Neural cell (in vitro differentiated cells): Measurements from ENCODE around the gene BNIP5. TPM values are rescaled to one million over a fixed set of nuclear protein-coding genes. Genes with fewer than 3 reads are reported as not detected.

ENCODE experiments used
- H2AFZ ChIP-seq: fragments of 200-600, 300-800 bp; sonication (generic), shearing (Covaris generic); 2 replicates; pipeline ENCODE4 v1.6.0; 2014; ENCODE audit warnings: low read depth, mild to moderate bottlenecking, antibody characterized with exemption, low read length, moderate library complexity
- H3F3A ChIP-seq: fragments of 200-600 bp; shearing (Covaris generic); 2 replicates; pipeline ENCODE4 v1.6.1; 2016; ENCODE audit warnings: mild to moderate bottlenecking, moderate library complexity, mixed read lengths, antibody characterized with exemption, low read length; ENCODE audit not compliant: insufficient read depth, poor library complexity, severe bottlenecking
- H3K27ac ChIP-seq: fragments of 200-600, 300-800 bp; sonication (generic), shearing (Covaris generic); 2 replicates; pipeline ENCODE4 v1.5.1; 2014; ENCODE audit warnings: mild to moderate bottlenecking, low read length, moderate library complexity
- H3K27me3 ChIP-seq: fragments of 300-800, 200-600 bp; sonication (generic), shearing (Covaris generic); 2 replicates; pipeline ENCODE4 v1.6.0; 2014; ENCODE audit warnings: mild to moderate bottlenecking, low read depth, low read length, moderate library complexity; ENCODE audit not compliant: insufficient read depth
- H3K36me3 ChIP-seq: fragments of 300-800, 200-600 bp; sonication (generic), shearing (Covaris generic); 2 replicates; pipeline ENCODE4 v1.5.1; 2014; ENCODE audit warnings: mild to moderate bottlenecking, antibody characterized with exemption, low read length, moderate library complexity; ENCODE audit not compliant: insufficient read depth
- H3K4me2 ChIP-seq: fragments of 300-800, 200-600 bp; sonication (generic), shearing (Covaris generic); 2 replicates; pipeline ENCODE4 v1.6.0; 2014; ENCODE audit warnings: mild to moderate bottlenecking, low read length
- H3K4me3 ChIP-seq: fragments of 300-800, 200-600 bp; sonication (generic), shearing (Covaris generic); 2 replicates; pipeline ENCODE4 v1.5.1; 2014; ENCODE audit warnings: mild to moderate bottlenecking, low read length, moderate library complexity
- H3K79me2 ChIP-seq: fragments of 200-600 bp; shearing (Covaris generic); replicated peaks from 2 replicates; pipeline ENCODE4 v1.6.0; 2014; ENCODE audit warnings: mild to moderate bottlenecking, low read length, moderate library complexity; ENCODE audit not compliant: insufficient read depth
- H3K9ac ChIP-seq: fragments of 300-800, 200-600 bp; sonication (generic), shearing (Covaris generic); 2 replicates; pipeline ENCODE4 v1.6.1; 2016; ENCODE audit warnings: mild to moderate bottlenecking, low read length, mixed read lengths
- H3K9me2 ChIP-seq: fragments of 200-600 bp; shearing (Covaris generic); 2 replicates; pipeline ENCODE4 v1.6.1; 2016; ENCODE audit warnings: mild to moderate bottlenecking, low read length, mixed read lengths; ENCODE audit not compliant: insufficient read depth
- H3K9me3 ChIP-seq: fragments of 200-600, 300-800 bp; sonication (generic), shearing (Covaris generic); 2 replicates; pipeline ENCODE4 v1.6.1; 2016; ENCODE audit warnings: mild to moderate bottlenecking, mixed run types, low read length, moderate library complexity, mixed read lengths
- H4K20me1 ChIP-seq: fragments of 200-600 bp; shearing (Covaris generic); 2 replicates; pipeline ENCODE4 v1.6.1; 2016; ENCODE audit warnings: mild to moderate bottlenecking, mixed run types; ENCODE audit not compliant: insufficient read depth
- EP300 ChIP-seq: fragments of 450-650 bp; conservative IDR thresholded peaks from 2 replicates; pipeline ENCODE4 v1.6.1; 2014; ENCODE audit warnings: antibody characterized with exemption, mild to moderate bottlenecking, moderate library complexity; ENCODE audit not compliant: poor library complexity, severe bottlenecking
- EZH2 ChIP-seq: fragments of 200-600, 300-800 bp; shearing (Covaris generic), sonication (generic); IDR thresholded peaks from 2 replicates; pipeline ENCODE4 v1.6.1; 2014; ENCODE audit warnings: antibody characterized with exemption, low read length, borderline replicate concordance, mild to moderate bottlenecking; ENCODE audit not compliant: insufficient read depth, poor library complexity, severe bottlenecking
- MXI1 ChIP-seq: fragments of 450-650 bp; conservative IDR thresholded peaks from 2 replicates; pipeline ENCODE4 v1.6.1; 2014; ENCODE audit warnings: antibody characterized with exemption, mild to moderate bottlenecking; ENCODE audit not compliant: poor library complexity, severe bottlenecking
- POLR2AphosphoS5 ChIP-seq: IDR thresholded peaks from 2 replicates; pipeline ENCODE4 v1.6.1; 2012
- RAD21 ChIP-seq: fragments of 450-650 bp; conservative IDR thresholded peaks from 2 replicates; pipeline ENCODE4 v1.6.1; 2014; ENCODE audit warnings: antibody characterized with exemption, mild to moderate bottlenecking, moderate library complexity
- SMC3 ChIP-seq: fragments of 450-650 bp; conservative IDR thresholded peaks from 2 replicates; pipeline ENCODE4 v1.6.1; 2014; ENCODE audit warnings: antibody characterized with exemption, mild to moderate bottlenecking, moderate library complexity; ENCODE audit not compliant: poor library complexity
- TAF1 ChIP-seq: IDR thresholded peaks from 2 replicates; pipeline ENCODE4 v1.6.1; 2012; ENCODE audit warnings: low read depth
- polyA plus RNA-seq: library from polyadenylated mRNA; depleted of rRNA; stranded (reverse); fragments of >200 nt; gene quantifications from 2 replicates; pipeline ENCODE4 v1.2.3, GENCODE V29; 2014
- TF ChIP-seq, protein P1 (sequence below): fragments of 450-650 bp; IDR thresholded peaks from 2 replicates; pipeline ENCODE4 v1.5.1; 2014; ENCODE audit warnings: antibody characterized with exemption, mild to moderate bottlenecking, moderate library complexity; ENCODE audit not compliant: poor library complexity, severe bottlenecking
- TF ChIP-seq, protein P2 (sequence below): IDR thresholded peaks from 2 replicates; pipeline ENCODE4 v1.6.1; 2012; ENCODE audit warnings: borderline replicate concordance

Gene BNIP5
- polyA plus RNA-seq, 1 donor from 2014 or later = not detected

DNA sequence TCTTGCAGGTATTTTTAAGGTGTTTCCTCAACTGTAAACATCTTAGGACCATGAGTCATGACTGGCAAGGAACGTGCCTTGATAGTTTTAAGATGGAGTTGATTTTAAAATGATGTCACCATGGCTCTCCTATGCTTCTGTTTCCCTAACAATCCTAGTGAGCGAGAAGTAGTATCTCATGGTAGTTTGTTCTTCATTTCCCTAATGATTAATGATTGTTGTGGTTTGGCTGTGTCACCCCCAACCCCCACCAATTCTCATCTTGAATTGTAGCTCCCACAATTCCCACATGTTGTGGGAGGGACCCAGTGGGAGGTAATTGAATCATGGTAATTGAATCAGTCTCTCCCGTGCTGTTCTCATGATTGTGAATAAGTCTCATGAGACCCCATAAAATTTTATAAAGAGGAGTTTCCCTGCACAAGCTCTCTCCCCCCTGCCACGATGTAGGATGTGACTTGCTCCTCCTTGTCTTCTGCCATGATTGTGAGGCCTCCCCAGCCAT, 16.8 kb upstream of the BNIP5 start:
- H3K79me2 ChIP-seq = no peaks in the 10 kb centered on the region
- no peak overlapping the region for H3K9ac ChIP-seq
- H3K4me3 ChIP-seq = no peak overlapping the region
- H3K9me2 ChIP-seq = no peaks in the 10 kb centered on the region
- no peak overlapping the region for H2AFZ ChIP-seq
- H4K20me1 ChIP-seq = no peaks in the 10 kb centered on the region
- no peaks in the 10 kb centered on the region for H3K9me3 ChIP-seq
- TF ChIP-seq, protein P1, sequence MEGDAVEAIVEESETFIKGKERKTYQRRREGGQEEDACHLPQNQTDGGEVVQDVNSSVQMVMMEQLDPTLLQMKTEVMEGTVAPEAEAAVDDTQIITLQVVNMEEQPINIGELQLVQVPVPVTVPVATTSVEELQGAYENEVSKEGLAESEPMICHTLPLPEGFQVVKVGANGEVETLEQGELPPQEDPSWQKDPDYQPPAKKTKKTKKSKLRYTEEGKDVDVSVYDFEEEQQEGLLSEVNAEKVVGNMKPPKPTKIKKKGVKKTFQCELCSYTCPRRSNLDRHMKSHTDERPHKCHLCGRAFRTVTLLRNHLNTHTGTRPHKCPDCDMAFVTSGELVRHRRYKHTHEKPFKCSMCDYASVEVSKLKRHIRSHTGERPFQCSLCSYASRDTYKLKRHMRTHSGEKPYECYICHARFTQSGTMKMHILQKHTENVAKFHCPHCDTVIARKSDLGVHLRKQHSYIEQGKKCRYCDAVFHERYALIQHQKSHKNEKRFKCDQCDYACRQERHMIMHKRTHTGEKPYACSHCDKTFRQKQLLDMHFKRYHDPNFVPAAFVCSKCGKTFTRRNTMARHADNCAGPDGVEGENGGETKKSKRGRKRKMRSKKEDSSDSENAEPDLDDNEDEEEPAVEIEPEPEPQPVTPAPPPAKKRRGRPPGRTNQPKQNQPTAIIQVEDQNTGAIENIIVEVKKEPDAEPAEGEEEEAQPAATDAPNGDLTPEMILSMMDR = no peak
- TF ChIP-seq TAF1 (no peak), POLR2AphosphoS5 (no peak), RAD21 (no peak), EP300 (no peak), MXI1 (no peak), EZH2 (no peak), SMC3 (no peak)
- TF ChIP-seq, protein P2, sequence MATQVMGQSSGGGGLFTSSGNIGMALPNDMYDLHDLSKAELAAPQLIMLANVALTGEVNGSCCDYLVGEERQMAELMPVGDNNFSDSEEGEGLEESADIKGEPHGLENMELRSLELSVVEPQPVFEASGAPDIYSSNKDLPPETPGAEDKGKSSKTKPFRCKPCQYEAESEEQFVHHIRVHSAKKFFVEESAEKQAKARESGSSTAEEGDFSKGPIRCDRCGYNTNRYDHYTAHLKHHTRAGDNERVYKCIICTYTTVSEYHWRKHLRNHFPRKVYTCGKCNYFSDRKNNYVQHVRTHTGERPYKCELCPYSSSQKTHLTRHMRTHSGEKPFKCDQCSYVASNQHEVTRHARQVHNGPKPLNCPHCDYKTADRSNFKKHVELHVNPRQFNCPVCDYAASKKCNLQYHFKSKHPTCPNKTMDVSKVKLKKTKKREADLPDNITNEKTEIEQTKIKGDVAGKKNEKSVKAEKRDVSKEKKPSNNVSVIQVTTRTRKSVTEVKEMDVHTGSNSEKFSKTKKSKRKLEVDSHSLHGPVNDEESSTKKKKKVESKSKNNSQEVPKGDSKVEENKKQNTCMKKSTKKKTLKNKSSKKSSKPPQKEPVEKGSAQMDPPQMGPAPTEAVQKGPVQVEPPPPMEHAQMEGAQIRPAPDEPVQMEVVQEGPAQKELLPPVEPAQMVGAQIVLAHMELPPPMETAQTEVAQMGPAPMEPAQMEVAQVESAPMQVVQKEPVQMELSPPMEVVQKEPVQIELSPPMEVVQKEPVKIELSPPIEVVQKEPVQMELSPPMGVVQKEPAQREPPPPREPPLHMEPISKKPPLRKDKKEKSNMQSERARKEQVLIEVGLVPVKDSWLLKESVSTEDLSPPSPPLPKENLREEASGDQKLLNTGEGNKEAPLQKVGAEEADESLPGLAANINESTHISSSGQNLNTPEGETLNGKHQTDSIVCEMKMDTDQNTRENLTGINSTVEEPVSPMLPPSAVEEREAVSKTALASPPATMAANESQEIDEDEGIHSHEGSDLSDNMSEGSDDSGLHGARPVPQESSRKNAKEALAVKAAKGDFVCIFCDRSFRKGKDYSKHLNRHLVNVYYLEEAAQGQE = no peak
- no peaks in the 10 kb centered on the region for H3F3A ChIP-seq
- no peaks in the 10 kb centered on the region for H3K27me3 ChIP-seq
- no peak overlapping the region for H3K4me2 ChIP-seq
- H3K36me3 ChIP-seq = no peaks in the 10 kb centered on the region
- no peak overlapping the region for H3K27ac ChIP-seq

DNA sequence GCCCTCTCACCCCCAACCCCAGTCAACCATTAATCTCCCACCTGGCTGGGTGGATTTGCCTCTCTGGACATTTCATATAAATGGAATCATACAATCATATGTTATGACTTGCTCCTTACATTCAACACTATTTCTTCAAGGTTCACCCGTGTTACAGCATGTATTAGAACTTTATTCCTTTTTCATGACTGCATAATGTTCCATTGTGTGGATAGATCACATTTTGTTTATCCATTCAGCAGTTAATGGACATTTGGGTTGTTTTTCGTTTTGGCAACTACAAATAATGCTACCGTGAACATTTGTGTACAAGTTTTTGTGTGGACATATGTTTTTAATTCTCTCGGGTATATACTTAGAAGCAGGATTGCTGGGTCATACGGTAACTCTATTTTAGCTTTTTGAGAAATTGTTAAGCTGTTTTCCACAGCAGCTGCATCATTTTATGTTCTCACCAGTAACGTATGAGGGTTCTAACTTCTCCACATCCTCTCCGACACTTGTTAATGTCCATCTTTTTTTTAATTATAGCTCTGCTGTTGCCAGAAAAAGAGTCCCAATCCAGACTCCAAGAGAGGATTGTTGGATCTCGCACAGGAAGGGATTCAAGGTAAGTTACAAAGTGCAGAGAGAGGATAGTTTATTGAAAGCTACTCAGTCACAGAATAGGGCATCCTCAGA, 15.9 kb upstream of the BNIP5 start:
- H3K36me3 ChIP-seq = no peaks in the 10 kb centered on the region
- TF ChIP-seq, protein P2 = no peak
- TF ChIP-seq EP300 (no peak), MXI1 (no peak), SMC3 (no peak), POLR2AphosphoS5 (no peak), EZH2 (no peak), RAD21 (no peak), TAF1 (no peak)
- TF ChIP-seq, protein P1 = no peak
- no peaks in the 10 kb centered on the region for H3F3A ChIP-seq
- no peaks in the 10 kb centered on the region for H4K20me1 ChIP-seq
- H3K4me3 ChIP-seq = no peak overlapping the region
- H3K9me2 ChIP-seq = no peaks in the 10 kb centered on the region
- no peaks in the 10 kb centered on the region for H3K9me3 ChIP-seq
- no peak overlapping the region for H2AFZ ChIP-seq
- no peak overlapping the region for H3K27ac ChIP-seq
- H3K27me3 ChIP-seq = no peaks in the 10 kb centered on the region
- no peak overlapping the region for H3K9ac ChIP-seq
- H3K79me2 ChIP-seq = no peaks in the 10 kb centered on the region
- H3K4me2 ChIP-seq = no peak overlapping the region
